VCaP (cell line): ENCODE data around the gene MSMP.

Source experiments
- H3K27ac ChIP-seq: fragments of 450-650 bp; 2 replicates; pipeline ENCODE4 v1.5.1; 2017
- TF ChIP-seq, protein P1 (sequence below): fragments of 450-650 bp; conservative IDR thresholded peaks from 2 replicates; pipeline ENCODE4 v1.5.1; 2017; ENCODE audit warnings: mild to moderate bottlenecking, moderate library complexity

The MSMP gene

GRCh38 chr9:35749515-35750255, 4.4 kb downstream of the MSMP start:
- peak overlapping the region; percentile 96 for H3K27ac ChIP-seq
- TF ChIP-seq, protein P1, sequence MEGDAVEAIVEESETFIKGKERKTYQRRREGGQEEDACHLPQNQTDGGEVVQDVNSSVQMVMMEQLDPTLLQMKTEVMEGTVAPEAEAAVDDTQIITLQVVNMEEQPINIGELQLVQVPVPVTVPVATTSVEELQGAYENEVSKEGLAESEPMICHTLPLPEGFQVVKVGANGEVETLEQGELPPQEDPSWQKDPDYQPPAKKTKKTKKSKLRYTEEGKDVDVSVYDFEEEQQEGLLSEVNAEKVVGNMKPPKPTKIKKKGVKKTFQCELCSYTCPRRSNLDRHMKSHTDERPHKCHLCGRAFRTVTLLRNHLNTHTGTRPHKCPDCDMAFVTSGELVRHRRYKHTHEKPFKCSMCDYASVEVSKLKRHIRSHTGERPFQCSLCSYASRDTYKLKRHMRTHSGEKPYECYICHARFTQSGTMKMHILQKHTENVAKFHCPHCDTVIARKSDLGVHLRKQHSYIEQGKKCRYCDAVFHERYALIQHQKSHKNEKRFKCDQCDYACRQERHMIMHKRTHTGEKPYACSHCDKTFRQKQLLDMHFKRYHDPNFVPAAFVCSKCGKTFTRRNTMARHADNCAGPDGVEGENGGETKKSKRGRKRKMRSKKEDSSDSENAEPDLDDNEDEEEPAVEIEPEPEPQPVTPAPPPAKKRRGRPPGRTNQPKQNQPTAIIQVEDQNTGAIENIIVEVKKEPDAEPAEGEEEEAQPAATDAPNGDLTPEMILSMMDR, result no peak

DNA sequence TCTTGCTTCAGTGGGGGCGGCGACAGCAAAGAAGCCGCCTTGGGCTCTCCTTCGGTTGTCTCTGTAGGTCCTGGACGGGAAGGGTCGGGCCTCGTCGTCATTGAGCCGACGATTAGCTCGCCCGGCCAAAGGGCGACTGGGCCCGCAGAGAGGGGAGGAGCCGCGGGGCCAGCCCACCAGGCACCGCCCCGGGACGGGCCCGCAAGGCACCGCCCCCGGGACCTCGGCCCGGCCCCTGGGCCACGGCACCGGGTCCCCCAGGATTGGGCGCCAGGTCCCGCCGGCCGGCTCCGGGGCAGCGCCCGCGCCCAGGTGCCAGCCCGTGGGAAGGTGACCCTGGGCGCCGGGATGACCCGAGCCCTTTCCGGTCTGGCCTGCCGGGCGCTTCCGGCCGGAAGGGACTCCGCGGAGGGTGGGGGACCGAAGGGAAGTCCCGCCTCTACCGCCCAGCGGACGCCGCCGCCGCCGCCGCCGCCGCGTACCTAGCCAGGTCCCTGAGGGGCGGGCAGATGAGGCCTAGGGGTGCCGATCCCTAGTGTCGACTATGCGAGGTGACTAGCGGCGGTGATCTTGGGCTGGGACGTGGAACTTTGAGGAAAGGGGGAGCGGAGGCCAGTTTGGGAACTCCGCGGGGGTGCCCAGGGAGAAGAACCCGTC, 5.1 kb downstream of the MSMP start, which contains the start of the genes GBA2 and RGP1:
GBA2 (minus strand) TSS at position 371 of the 657 bp plus-strand sequence. CDS start 524 bp downstream, outside the sequence.
RGP1 (plus strand) TSS at position 430 of the 657 bp plus-strand sequence. CDS start 469 bp downstream, outside the sequence.
- peak within 1 kb of the TSS; percentile 96 for H3K27ac ChIP-seq
- TF ChIP-seq, protein P1, result no peak

- TF ChIP-seq, protein P1, result no peak
- H3K27ac ChIP-seq, result peak overlapping the region; percentile 96
Observed at GRCh38 chr9:35748242-35748857, 5.7 kb downstream of the MSMP start.

- TF ChIP-seq, protein P1, result no peak
- peak overlapping the region; percentile 96; the same call in 1 of the 2 replicates for H3K27ac ChIP-seq
Observed at GRCh38 chr9:35746583-35746982, 7.5 kb downstream of the MSMP start.

DNA sequence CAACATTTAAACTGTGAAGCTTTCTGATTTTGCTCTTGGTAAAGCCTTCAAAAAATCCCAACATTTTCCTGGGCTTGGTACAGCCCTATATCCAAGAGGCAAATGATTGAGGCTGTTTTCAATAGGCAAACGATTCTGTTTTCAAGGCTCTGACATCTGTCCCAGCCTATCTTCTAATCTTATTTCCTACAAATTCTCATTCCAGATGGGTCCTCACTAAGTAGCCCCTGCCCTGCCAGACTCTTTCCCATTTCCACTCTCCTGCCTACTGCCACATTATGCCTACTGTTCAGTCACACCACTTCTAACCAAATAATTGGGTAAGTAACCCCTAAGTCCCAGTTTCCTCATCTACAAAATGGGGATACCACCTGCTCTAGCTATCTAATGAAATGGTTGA, 8.5 kb downstream of the MSMP start:
- TF ChIP-seq, protein P1, result no peak
- peak overlapping the region; percentile 96; the same call in 1 of the 2 replicates for H3K27ac ChIP-seq

GRCh38 chr9:35743880-35744518, 10.1 kb downstream of the MSMP start:
- no peak overlapping the region for H3K27ac ChIP-seq
- TF ChIP-seq, protein P1, result no peak
